H1 (cell line): ENCODE data around the gene PDE1A. TPM values are rescaled to one million over a fixed set of nuclear protein-coding genes. Genes with fewer than 3 reads are reported as not detected.

ENCODE experiments used
- CTCF ChIA-PET: fragments of 300-600 bp; sonication (Branson Sonifier 250); formaldehyde crosslinking; loops from one replicate; lab custom pipeline; 2021; ENCODE audit not compliant: partially characterized antibody; lab: Charles Lee
- POLR2A ChIA-PET: fragments of 300-600 bp; sonication (Branson Sonifier 250); formaldehyde crosslinking; loops from one replicate; lab custom pipeline; 2021; ENCODE audit warnings: inconsistent platforms; ENCODE audit not compliant: partially characterized antibody; lab: Charles Lee
- DNase-seq, 2 experiments: peaks; one replicate each; pipeline versions ENCODE4 v3.0.0 to v3.0.0-alpha.2; 2010 to 2022; ENCODE audit warnings: low spot score in 2 of 2, low read depth in 1 of 2, mixed read lengths in 1 of 2
- FAIRE-seq: peaks from 2 replicates; lab custom pipeline; 2011; peaks lifted over from hg19 to GRCh38; lab: Jason Lieb, UNC
- H2AFZ ChIP-seq: 2 replicates; pipeline ENCODE4 v1.8.1; 2012; ENCODE audit warnings: low read length, inconsistent platforms
- H2AK5ac ChIP-seq: 2 replicates; pipeline ENCODE4 v1.6.1; 2013; ENCODE audit warnings: low read depth, low read length
- H2BK120ac ChIP-seq: replicated peaks from 2 replicates; pipeline ENCODE3; 2013; ENCODE audit warnings: low read depth, low read length, inconsistent platforms
- H2BK12ac ChIP-seq: 2 replicates; pipeline ENCODE4 v1.6.1; 2013; ENCODE audit warnings: low read depth, low read length
- H2BK15ac ChIP-seq: 2 replicates; pipeline ENCODE4 v1.6.1; 2013; ENCODE audit warnings: low read length
- H2BK20ac ChIP-seq: 2 replicates; pipeline ENCODE4 v1.6.1; 2013; ENCODE audit warnings: low read length
- H2BK5ac ChIP-seq: 2 replicates; pipeline ENCODE4 v1.6.1; 2013; ENCODE audit warnings: low read depth, low read length
- H3K14ac ChIP-seq: 2 replicates; pipeline ENCODE4 v1.6.1; 2013; ENCODE audit warnings: inconsistent platforms; ENCODE audit not compliant: insufficient read length
- H3K18ac ChIP-seq: 2 replicates; pipeline ENCODE4 v1.6.1; 2013; ENCODE audit warnings: low read length; ENCODE audit errors: extremely low read depth
- H3K23ac ChIP-seq: 2 replicates; pipeline ENCODE4 v1.6.1; 2013; ENCODE audit warnings: inconsistent platforms; ENCODE audit not compliant: insufficient read length
- H3K23me2 ChIP-seq: 2 replicates; pipeline ENCODE4 v1.6.1; 2013; ENCODE audit warnings: low read depth, low read length
- H3K27ac ChIP-seq: 2 replicates; pipeline ENCODE4 v1.6.1; 2011; ENCODE audit warnings: low read depth, low read length, inconsistent platforms
- H3K27me3 ChIP-seq, 4 experiments: replicated peaks in 1 of 4; 1 replicate in 1 of 4; 2 replicates in 3 of 4; pipeline versions ENCODE4 v1.6.1 to v1.8.1; 2011 to 2013; ENCODE audit warnings: low read length in 3 of 4, mild to moderate bottlenecking in 3 of 4, inconsistent platforms in 2 of 4, mixed read lengths in 2 of 4, moderate library complexity in 1 of 4; ENCODE audit not compliant: control insufficient read depth in 3 of 4, insufficient read depth in 3 of 4; ENCODE audit errors: extremely low read depth in 1 of 4
- H3K36me3 ChIP-seq, 4 experiments: 2 replicates each; pipeline versions ENCODE4 v1.6.1 to v1.8.1; 2011 to 2013; ENCODE audit warnings: mild to moderate bottlenecking in 4 of 4, low read length in 3 of 4, moderate library complexity in 2 of 4, control low read depth in 1 of 4, inconsistent platforms in 1 of 4; ENCODE audit not compliant: insufficient read depth in 4 of 4, control insufficient read depth in 2 of 4
- H3K4ac ChIP-seq: replicated peaks from 2 replicates; pipeline ENCODE3; 2013; ENCODE audit warnings: low read length, low read depth, mixed read lengths, inconsistent platforms; ENCODE audit not compliant: insufficient read length
- H3K4me1 ChIP-seq, 4 experiments: replicated peaks in 1 of 4; 1 replicate in 1 of 4; 2 replicates in 3 of 4; pipeline versions ENCODE4 v1.6.1 to v1.8.1; 2011 to 2013; ENCODE audit warnings: low read length in 3 of 4, inconsistent platforms in 2 of 4, mixed read lengths in 1 of 4; ENCODE audit not compliant: insufficient read depth in 4 of 4, control insufficient read depth in 3 of 4
- H3K4me2 ChIP-seq, 2 experiments: 2 replicates each; pipeline versions ENCODE4 v1.6.1 to v1.8.1; 2011 to 2013; ENCODE audit warnings: low read depth in 2 of 2, low read length in 2 of 2, control low read depth in 1 of 2, inconsistent platforms in 1 of 2, mild to moderate bottlenecking in 1 of 2; ENCODE audit not compliant: insufficient read depth in 1 of 2
- H3K4me3 ChIP-seq, 4 experiments: fragments of 200-600, 300-600 bp in 1 of 4; sonication (generic), shearing (Covaris generic), sonication (Bioruptor Twin) in 1 of 4; 2 replicates each; pipeline versions ENCODE4 v1.5.1 to v1.8.1; 2011 to 2016; ENCODE audit warnings: low read length in 4 of 4, low read depth in 3 of 4, control low read depth in 2 of 4, inconsistent platforms in 2 of 4, mild to moderate bottlenecking in 2 of 4, mixed read lengths in 1 of 4, moderate library complexity in 1 of 4; ENCODE audit not compliant: insufficient read depth in 2 of 4; ENCODE audit errors: extremely low read depth in 1 of 4
- H3K56ac ChIP-seq: replicated peaks from 2 replicates; pipeline ENCODE3; 2013; ENCODE audit warnings: low read depth, mild to moderate bottlenecking, mixed read lengths, low read length, inconsistent platforms; ENCODE audit not compliant: insufficient read length
- H3K79me1 ChIP-seq: 2 replicates; pipeline ENCODE4 v1.6.1; 2013; ENCODE audit warnings: low read depth, low read length, control low read depth
- H3K79me2 ChIP-seq, 2 experiments: 2 replicates each; pipeline versions ENCODE4 v1.6.1 to v1.8.1; 2012 to 2013; ENCODE audit warnings: low read length in 2 of 2, mild to moderate bottlenecking in 2 of 2, inconsistent platforms in 1 of 2; ENCODE audit not compliant: insufficient read depth in 2 of 2, control insufficient read depth in 1 of 2
- H3K9ac ChIP-seq, 4 experiments: replicated peaks in 1 of 4; 1 replicate in 1 of 4; 2 replicates in 3 of 4; pipeline versions ENCODE4 v1.6.1 to v1.8.1; 2011 to 2013; ENCODE audit warnings: low read depth in 3 of 4, low read length in 3 of 4, control low read depth in 2 of 4, mild to moderate bottlenecking in 2 of 4, moderate library complexity in 2 of 4, inconsistent platforms in 1 of 4; ENCODE audit errors: extremely low read depth in 1 of 4
- H3K9me3 ChIP-seq, 2 experiments: 2 replicates each; pipeline versions ENCODE4 v1.6.1 to v1.8.1; 2012 to 2013; ENCODE audit warnings: mild to moderate bottlenecking in 2 of 2, moderate library complexity in 2 of 2, control low read depth in 1 of 2, inconsistent platforms in 1 of 2, low read depth in 1 of 2, low read length in 1 of 2, mixed read lengths in 1 of 2; ENCODE audit not compliant: insufficient read depth in 2 of 2
- H4K20me1 ChIP-seq, 2 experiments: replicated peaks in 1 of 2; 2 replicates each; pipeline versions ENCODE3 to v1.8.1; 2011 to 2013; ENCODE audit warnings: inconsistent platforms in 2 of 2, low read length in 2 of 2, mild to moderate bottlenecking in 1 of 2; ENCODE audit not compliant: insufficient read depth in 2 of 2, control insufficient read depth in 1 of 2
- H4K5ac ChIP-seq: 2 replicates; pipeline ENCODE4 v1.6.1; 2013; ENCODE audit warnings: low read length, low read depth, mixed read lengths, inconsistent platforms; ENCODE audit not compliant: insufficient read length
- H4K8ac ChIP-seq: 2 replicates; pipeline ENCODE4 v1.8.0; 2013; ENCODE audit warnings: mild to moderate bottlenecking, moderate library complexity, low read length, inconsistent platforms; ENCODE audit not compliant: insufficient read depth; ENCODE audit errors: extremely low read depth
- H4K91ac ChIP-seq: replicated peaks from 2 replicates; pipeline ENCODE3; 2013; ENCODE audit warnings: low read length, mixed read lengths, inconsistent platforms; ENCODE audit not compliant: insufficient read length
- ASH2L ChIP-seq: fragments of 200-600, 300-600 bp; sonication (generic); IDR thresholded peaks from one replicate; pipeline ENCODE4 v1.7.1; 2017; ENCODE audit warnings: low read length
- BACH1 ChIP-seq: IDR thresholded peaks from 2 replicates; pipeline ENCODE4 v1.6.1; 2012; ENCODE audit warnings: low read length, improper control_type of control experiment
- BCL11A ChIP-seq, 2 experiments: IDR thresholded peaks; one replicate each; pipeline ENCODE4 v1.6.1; 2011; ENCODE audit warnings: low read depth in 2 of 2, low read length in 2 of 2, mild to moderate bottlenecking in 2 of 2
- CBX8 ChIP-seq: fragments of 300-800, 300-1000 bp; sonication (generic); IDR thresholded peaks from 2 replicates; pipeline ENCODE4 v1.7.1; 2016; ENCODE audit warnings: low read depth, low read length, borderline replicate concordance
- CTBP2 ChIP-seq: IDR thresholded peaks from 2 replicates; pipeline ENCODE4 v1.7.0; 2011; ENCODE audit warnings: borderline replicate concordance, mild to moderate bottlenecking, moderate library complexity, mixed read lengths, low read length; ENCODE audit not compliant: insufficient read depth, insufficient read length
- GTF2F1 ChIP-seq: IDR thresholded peaks from 2 replicates; pipeline ENCODE4 v1.6.1; 2012; ENCODE audit warnings: low read depth, low read length, improper control_type of control experiment, borderline replicate concordance
- JUND ChIP-seq: IDR thresholded peaks from 2 replicates; pipeline ENCODE4 v1.6.1; 2011; ENCODE audit warnings: mild to moderate bottlenecking, improper control_type of control experiment, low read length
- PHF8 ChIP-seq: fragments of 200-600 bp; sonication (generic); conservative IDR thresholded peaks from 2 replicates; pipeline ENCODE4 v1.7.1; 2012; ENCODE audit warnings: low read depth, mild to moderate bottlenecking, inconsistent platforms, low read length, moderate library complexity
- POU5F1 ChIP-seq: IDR thresholded peaks from 2 replicates; pipeline ENCODE4 v1.6.1; 2011; ENCODE audit warnings: low read depth, mild to moderate bottlenecking, low read length, moderate library complexity
- RFX5 ChIP-seq: IDR thresholded peaks from 2 replicates; pipeline ENCODE4 v1.6.1; 2011; ENCODE audit warnings: low read depth, low read length, improper control_type of control experiment, borderline replicate concordance
- RXRA ChIP-seq: IDR thresholded peaks from 2 replicates; pipeline ENCODE4 v1.6.1; 2011; ENCODE audit warnings: low read depth, mild to moderate bottlenecking, low read length, moderate library complexity; ENCODE audit not compliant: insufficient read depth
- SP4 ChIP-seq: IDR thresholded peaks from 2 replicates; pipeline ENCODE4 v1.6.1; 2012; ENCODE audit warnings: low read length, inconsistent platforms
- WGBS, 2 experiments: shearing (Covaris generic) in 1 of 2; methylation state at CpG; one replicate each; pipeline versions ENCODE4 v1.1.6 to v1.1.7; 2013 to 2015; ENCODE audit warnings: low lambda C conversion rate in 2 of 2, mixed read lengths in 2 of 2, inconsistent platforms in 1 of 2, low coverage in 1 of 2, missing lambda C conversion rate in 1 of 2; ENCODE audit not compliant: insufficient replicate concordance in 2 of 2, insufficient coverage in 1 of 2, insufficient read length in 1 of 2; ENCODE audit errors: extremely low coverage in 1 of 2, missing lambda C conversion rate in 1 of 2; 5-methylcytosine and 5-hydroxymethylcytosine counted together
- polyA plus RNA-seq, 7 experiments: library from polyadenylated mRNA; depleted of rRNA in 3 of 7; stranded (reverse) in 5 of 7; unstranded in 2 of 7; fragments of >200 nt in 5 of 7; fragments of 200-250 nt in 2 of 7; gene quantifications; 1 replicate in 5 of 7; 2 replicates in 1 of 7; 4 replicates in 1 of 7; pipeline versions ENCODE4 v1.2.1 to v1.2.3, GENCODE V29; 2011 to 2013; ENCODE audit warnings: missing spikeins in 2 of 7, mixed read lengths in 2 of 7
- total RNA-seq: library from RNA; stranded (reverse); fragmentation: NEBNext Ultra II Directional; extraction: Animal tissue kit (Norgen Biotek cat#: 25700); gene quantifications from 2 replicates; pipeline ENCODE4 v1.2.1, GENCODE V29; 2021

The PDE1A gene
- total and polyA plus RNA-seq, 2 of the 8 experiments (the other 6 are each of a cell fraction or from before 2014, with no cell fraction given), result 0.34 TPM; not detected in 1

DNA sequence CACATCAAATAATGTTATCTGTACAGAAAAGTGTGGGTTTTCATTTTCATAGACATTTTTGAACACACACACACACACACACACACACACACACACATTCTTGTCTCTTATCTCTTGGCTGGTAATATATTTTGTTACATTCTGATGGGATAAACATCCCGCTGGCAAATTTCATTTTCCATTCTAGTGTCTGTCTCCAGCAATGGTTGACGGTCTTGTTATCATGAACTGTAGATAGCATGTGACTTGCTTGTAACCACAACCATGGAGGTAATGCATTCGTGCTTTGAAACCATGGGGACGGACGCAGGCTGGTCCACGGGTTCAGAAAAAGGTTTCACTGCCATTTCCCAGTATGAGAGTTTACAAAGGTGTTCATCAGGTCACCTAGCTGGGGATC lies 284.8 kb downstream of the PDE1A start:
- no peak overlapping the region for H2BK120ac ChIP-seq
- H3K27me3 ChIP-seq, result no peaks in the 10 kb centered on the region
- H2BK15ac ChIP-seq, result no peak overlapping the region
- H3K4me2 ChIP-seq, result no peak overlapping the region
- no peaks in the 10 kb centered on the region for H3K23me2 ChIP-seq
- H3K4ac ChIP-seq, result no peak overlapping the region
- no peaks in the 10 kb centered on the region for H3K79me1 ChIP-seq
- no peak overlapping the region for H2AK5ac ChIP-seq
- no peak overlapping the region for H2AFZ ChIP-seq
- TF ChIP-seq RXRA (no peak), JUND (no peak), BCL11A (IDR thresholded peaks at IDR 0.05; ENCODE audit: low read depth in 2 of 2, low read length in 2 of 2) (no peak), CTBP2 (no peak), PHF8 (no peak), ASH2L (no peak), RFX5 (no peak), POU5F1 (no peak), CBX8 (no peak), SP4 (no peak), GTF2F1 (no peak), BACH1 (no peak)
- H4K8ac ChIP-seq, result no peak overlapping the region
- WGBS, 2 experiments, result 91% methylated on average over 6 of the region's 6 CpGs; no CpG with 5 or more reads in 1 of the 2 experiments
- H3K9ac ChIP-seq, result no peak overlapping the region
- H4K91ac ChIP-seq, result no peak overlapping the region
- no peak overlapping the region for H2BK20ac ChIP-seq
- no peak overlapping the region for H3K14ac ChIP-seq
- CTCF ChIA-PET, result interaction anchor here (1.4 to 1.6 kb wide), 2 partner anchors 40 to 64 kb away, joined by 3 to 4 read pairs; no protein-coding TSS in a partner anchor
- H4K5ac ChIP-seq, result no peak overlapping the region
- H4K20me1 ChIP-seq, result no peaks in the 10 kb centered on the region
- no peak overlapping the region for H3K23ac ChIP-seq
- H3K36me3 ChIP-seq, result no peaks in the 10 kb centered on the region
- no peak overlapping the region for H2BK12ac ChIP-seq
- H3K79me2 ChIP-seq, result no peaks in the 10 kb centered on the region
- POLR2A ChIA-PET, result no interaction called here
- H2BK5ac ChIP-seq, result no peak overlapping the region
- no peak overlapping the region for H3K27ac ChIP-seq
- no peaks in the 10 kb centered on the region for H3K9me3 ChIP-seq
- H3K4me1 ChIP-seq, result peaks cover 0 to 7% (median 1%) of the 10 kb centered on the region in 4 experiments; a peak in 2 of 7 replicates
- H3K18ac ChIP-seq, result no peak overlapping the region
- H3K56ac ChIP-seq, result no peak overlapping the region
- DNase-seq, result no peak
- H3K4me3 ChIP-seq, result no peak overlapping the region
- no peak for FAIRE-seq
